Cerebellar nuclear complex (tissue), 1 donor: ENCODE data around the gene ATXN7.
A peak's percentile ranks its signal among the peaks of the same experiment; 100 is the strongest.

Experiments
- DNase-seq, 2 experiments: peaks; one replicate each; lab custom pipeline; 2025; lab: John Stamatoyannopoulos, UW

The ATXN7 gene

GRCh38 chr3:63905731-63906620 lies 42.3 kb downstream of the ATXN7 start:
- no peak for DNase-seq

GRCh38 chr3:63908081-63908736 lies 44.5 kb downstream of the ATXN7 start:
- DNase-seq, result no peak

GRCh38 chr3:63908776-63909175 lies 45.1 kb downstream of the ATXN7 start:
- no peak for DNase-seq

GRCh38 chr3:63909431-63909830 lies 45.8 kb downstream of the ATXN7 start:
- DNase-seq, result no peak

GRCh38 chr3:63910001-63910400 lies 46.3 kb downstream of the ATXN7 start:
- DNase-seq, result no peak

- no peak for DNase-seq
These were observed 47.2 kb downstream of the ATXN7 start for GRCh38 chr3:63910891-63911290.

- DNase-seq, result no peak
These were observed 47.8 kb downstream of the ATXN7 start for GRCh38 chr3:63911509-63911872.

GRCh38 chr3:63911873-63912767 lies 48.5 kb downstream of the ATXN7 start, which contains the start of gene SCAANT1:
Gene SCAANT1 (minus strand): TSS chr3:63912383.
- peak; percentile 25 to 27 for DNase-seq

GRCh38 chr3:63912768-63913588 lies 49.3 kb downstream of the ATXN7 start:
- DNase-seq, result no peak

- DNase-seq, result no peak
These were observed 50.6 kb downstream of the ATXN7 start for GRCh38 chr3:63914312-63914711.

- no peak for DNase-seq
These were observed 54.7 kb downstream of the ATXN7 start for GRCh38 chr3:63918321-63918720.

GRCh38 chr3:63920001-63920400 lies 56.3 kb downstream of the ATXN7 start:
- DNase-seq, result no peak

GRCh38 chr3:63921741-63922482 lies 58.2 kb downstream of the ATXN7 start:
- no peak for DNase-seq

GRCh38 chr3:63922491-63923199 lies 59.0 kb downstream of the ATXN7 start:
- no peak for DNase-seq

GRCh38 chr3:63926309-63926708 lies 62.6 kb downstream of the ATXN7 start:
- no peak for DNase-seq

GRCh38 chr3:63927422-63928280 lies 64.0 kb downstream of the ATXN7 start:
- DNase-seq, result no peak

- DNase-seq, result no peak
These were observed 67.6 kb downstream of the ATXN7 start for GRCh38 chr3:63931290-63931689.

GRCh38 chr3:63932509-63933212 lies 69.0 kb downstream of the ATXN7 start:
- no peak for DNase-seq
